ENCODE measurements around the gene NHERF1.

The NHERF1 gene

GRCh38 chr17:74761419-74761818 is 13.0 kb downstream of the NHERF1 start:
- H3K36me3 ChIP-seq (replicated peaks), result no peaks in the 10 kb centered on the region
- no peak for DNase-seq
- no peak overlapping the region for H3K4me3 ChIP-seq (ENCODE audit: low read depth, low read length)
- in situ Hi-C loops (cut with HindIII; ENCODE audit: low pct_ligation_motif_present, low sequenced_read_pairs), result no loop called here
- no peak overlapping the region for H3K27ac ChIP-seq
- no peak for TF ChIP-seq CTCF (IDR thresholded peaks at IDR 0.05; ENCODE audit: low read depth, low read length, missing control alignments)
- H3K27me3 ChIP-seq (replicated peaks), result no peaks in the 10 kb centered on the region

GRCh38 chr17:74761931-74762330 is 13.5 kb downstream of the NHERF1 start:
- no peak overlapping the region for H3K4me3 ChIP-seq (ENCODE audit: low read depth, low read length)
- no peaks in the 10 kb centered on the region for H3K27me3 ChIP-seq (replicated peaks)
- no peaks in the 10 kb centered on the region for H3K36me3 ChIP-seq (replicated peaks)
- TF ChIP-seq CTCF (IDR thresholded peaks at IDR 0.05; ENCODE audit: low read depth, low read length, missing control alignments), result no peak
- in situ Hi-C loops (cut with HindIII; ENCODE audit: low pct_ligation_motif_present, low sequenced_read_pairs), result no loop called here
- DNase-seq, result no peak
- no peak overlapping the region for H3K27ac ChIP-seq

GRCh38 chr17:74763565-74764387 is 15.3 kb downstream of the NHERF1 start:
- DNase-seq, result no peak
- Histone ChIP-seq H3K27ac (no peak overlapping the region), H3K27me3 (replicated peaks) (no peaks in the 10 kb centered on the region), H3K4me3 (ENCODE audit: low read depth, low read length) (no peak overlapping the region), H3K36me3 (replicated peaks) (no peaks in the 10 kb centered on the region)
- no peak for TF ChIP-seq CTCF (IDR thresholded peaks at IDR 0.05; ENCODE audit: low read depth, low read length, missing control alignments)
- in situ Hi-C loops (cut with HindIII; ENCODE audit: low pct_ligation_motif_present, low sequenced_read_pairs), result no loop called here

GRCh38 chr17:74764751-74765286 is 16.4 kb downstream of the NHERF1 start:
- no peaks in the 10 kb centered on the region for H3K27me3 ChIP-seq (replicated peaks)
- H3K36me3 ChIP-seq (replicated peaks), result no peaks in the 10 kb centered on the region
- H3K4me3 ChIP-seq (ENCODE audit: low read depth, low read length), result no peak overlapping the region
- no peak for DNase-seq
- no peak overlapping the region for H3K27ac ChIP-seq
- in situ Hi-C loops (cut with HindIII; ENCODE audit: low pct_ligation_motif_present, low sequenced_read_pairs), result no loop called here
- TF ChIP-seq CTCF (IDR thresholded peaks at IDR 0.05; ENCODE audit: low read depth, low read length, missing control alignments), result no peak

GRCh38 chr17:74766413-74766812 is 18.0 kb downstream of the NHERF1 start:
- DNase-seq, result no peak
- in situ Hi-C loops (cut with HindIII; ENCODE audit: low pct_ligation_motif_present, low sequenced_read_pairs), result no loop called here
- H3K27ac ChIP-seq, result no peak overlapping the region
- no peaks in the 10 kb centered on the region for H3K27me3 ChIP-seq (replicated peaks)
- H3K4me3 ChIP-seq (ENCODE audit: low read depth, low read length), result no peak overlapping the region
- TF ChIP-seq CTCF (IDR thresholded peaks at IDR 0.05; ENCODE audit: low read depth, low read length, missing control alignments), result no peak
- peaks cover 12% of the 10 kb centered on the region for H3K36me3 ChIP-seq (replicated peaks)

Data from brain microvascular endothelial cell (primary cell).